ENCODE measurements around the gene AKAP5.

The AKAP5 gene

DNA sequence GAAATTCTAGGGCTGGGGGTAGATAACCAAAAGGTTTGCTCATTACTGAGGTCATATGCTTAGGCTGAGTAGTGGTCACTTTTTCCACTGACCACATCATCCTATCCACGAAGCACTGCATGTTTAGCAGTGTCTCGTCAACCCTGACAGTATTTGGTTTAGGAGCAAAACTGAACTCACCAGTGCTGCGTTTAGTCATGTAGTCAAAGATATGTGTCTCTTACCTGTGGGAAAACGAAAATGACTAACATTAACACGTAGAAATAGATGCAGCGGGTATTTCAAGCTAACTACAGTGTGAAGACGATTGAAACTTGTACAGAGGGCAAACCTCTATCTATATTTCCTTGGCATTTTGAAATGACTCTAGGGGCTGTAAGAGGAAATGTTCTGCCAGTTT, 42.5 kb upstream of the AKAP5 start:
- no peak for DNase-seq (ENCODE audit: low spot score)
- no peak for TF ChIP-seq CTCF (IDR thresholded peaks at IDR 0.05; ENCODE audit: extremely low read depth, missing control alignments)

DNA sequence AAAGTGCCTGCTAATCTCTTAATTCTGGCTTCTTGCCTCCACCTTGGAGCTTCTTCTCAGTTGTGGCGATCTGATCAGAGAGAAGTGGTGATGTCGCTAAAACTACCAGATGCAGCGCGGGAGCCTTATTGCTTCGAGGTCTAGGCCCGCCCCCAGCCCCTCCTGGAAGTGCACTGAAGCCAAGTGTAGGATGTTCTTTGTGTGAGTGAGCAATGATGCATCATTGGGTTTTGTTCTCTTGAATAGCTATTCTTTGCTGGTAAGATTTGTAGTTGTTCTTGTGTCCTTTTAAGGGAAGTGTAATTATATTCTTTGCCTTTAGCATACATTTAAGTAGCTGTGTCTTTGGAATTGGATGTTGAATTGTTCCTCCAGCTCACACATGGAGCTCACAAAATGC, 41.3 kb upstream of the AKAP5 start:
- no peak for TF ChIP-seq CTCF (IDR thresholded peaks at IDR 0.05; ENCODE audit: extremely low read depth, missing control alignments)
- no peak for DNase-seq (ENCODE audit: low spot score)

DNA sequence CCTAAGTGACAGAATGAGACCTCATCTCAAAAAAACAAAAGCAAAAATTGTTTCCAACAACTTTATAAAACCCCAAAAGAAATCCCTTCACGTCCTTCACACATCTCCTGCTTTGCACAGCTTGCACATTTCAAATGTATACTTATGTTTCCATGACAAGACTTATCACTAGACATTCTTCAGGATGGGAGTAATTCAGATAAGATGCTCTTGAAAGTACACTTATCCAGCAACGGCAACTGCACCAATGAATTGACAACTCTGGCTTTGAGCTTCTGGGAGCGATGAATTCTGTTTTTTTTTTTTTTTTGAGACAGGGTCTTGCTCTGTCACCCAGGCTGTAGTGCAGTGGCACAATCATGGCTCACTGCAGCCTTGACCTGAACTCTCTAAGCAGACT, 30.8 kb upstream of the AKAP5 start:
- TF ChIP-seq CTCF (IDR thresholded peaks at IDR 0.05; ENCODE audit: extremely low read depth, missing control alignments) = no peak
- DNase-seq (ENCODE audit: low spot score) = no peak

- no peak for DNase-seq (ENCODE audit: low spot score)
- no peak for TF ChIP-seq CTCF (IDR thresholded peaks at IDR 0.05; ENCODE audit: extremely low read depth, missing control alignments)
These were observed 27.0 kb upstream of the AKAP5 start for GRCh38 chr14:64438181-64438841.

DNA sequence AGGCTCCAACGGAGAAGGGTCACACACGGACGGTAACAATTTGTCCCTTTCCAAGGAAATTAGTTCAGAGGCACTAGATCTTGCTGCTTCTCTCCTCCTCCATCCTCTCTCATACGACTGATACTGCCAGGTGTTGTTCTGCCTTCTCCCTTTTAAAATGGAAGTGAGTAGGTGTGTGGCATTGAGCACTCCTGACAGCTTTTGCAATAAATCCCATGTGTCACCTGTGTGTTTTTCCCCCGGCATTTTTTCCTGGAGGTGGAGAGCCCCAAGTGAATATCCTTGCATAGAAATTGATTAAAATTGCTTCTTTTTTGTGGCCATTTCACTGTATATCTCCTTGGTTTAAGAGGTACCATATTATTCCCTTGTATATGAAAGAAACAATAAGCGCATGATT, 26.2 kb upstream of the AKAP5 start:
- no peak for TF ChIP-seq CTCF (IDR thresholded peaks at IDR 0.05; ENCODE audit: extremely low read depth, missing control alignments)
- no peak for DNase-seq (ENCODE audit: low spot score)

GRCh38 chr14:64440494-64440893, 24.8 kb upstream of the AKAP5 start:
- no peak for TF ChIP-seq CTCF (IDR thresholded peaks at IDR 0.05; ENCODE audit: extremely low read depth, missing control alignments)
- DNase-seq (ENCODE audit: low spot score) = no peak

DNA sequence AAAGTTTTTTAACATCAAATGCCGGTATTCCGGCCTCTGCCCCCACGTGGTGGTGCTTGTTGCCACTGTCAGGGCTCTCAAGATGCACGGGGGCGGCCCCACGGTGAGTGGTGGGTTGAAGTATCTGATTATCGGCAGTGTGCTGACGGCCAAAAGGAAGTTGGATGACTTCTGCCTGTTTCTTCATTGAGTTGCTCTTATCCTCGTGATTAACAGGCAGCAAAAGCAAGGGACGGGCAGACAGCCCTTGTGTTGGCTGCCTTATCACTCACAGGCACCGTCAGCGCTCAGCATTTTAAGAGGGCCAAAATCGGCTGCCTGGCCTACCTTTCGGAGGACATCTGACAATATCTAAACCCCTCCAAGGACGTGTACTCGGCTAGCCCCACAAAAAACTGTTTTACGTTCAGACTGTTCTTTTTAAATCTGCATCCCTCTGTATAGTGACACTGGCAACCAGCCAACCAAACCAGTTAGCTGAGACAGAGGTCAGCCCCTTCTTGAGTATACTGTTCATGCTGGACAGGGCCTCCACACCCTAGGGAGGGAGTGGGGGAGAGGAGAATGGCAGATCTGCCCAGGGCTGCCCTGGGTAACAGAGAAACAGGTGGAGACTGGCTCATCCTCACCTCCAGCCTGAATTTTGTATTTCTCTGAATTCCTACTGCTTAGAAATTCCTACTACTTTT, 22.9 kb upstream of the AKAP5 start:
- no peak for DNase-seq (ENCODE audit: low spot score)
- no peak for TF ChIP-seq CTCF (IDR thresholded peaks at IDR 0.05; ENCODE audit: extremely low read depth, missing control alignments)

All from GM20000 (cell line).